Stimulated activated CD4-positive, alpha-beta T cell treated with anti-CD3 and anti-CD28 coated beads, Interleukin-1b, Interleukin-23, amount 100 ng/mL, for 24 hours (primary cell): ENCODE results near the gene NUP88.

Source experiments
- DNase-seq, 4 experiments: peaks; one replicate each; pipeline ENCODE4 v3.0.0-alpha.2; 2020; ENCODE audit warnings: low read depth in 4 of 4, low spot score in 1 of 4

NUP88 gene

DNA sequence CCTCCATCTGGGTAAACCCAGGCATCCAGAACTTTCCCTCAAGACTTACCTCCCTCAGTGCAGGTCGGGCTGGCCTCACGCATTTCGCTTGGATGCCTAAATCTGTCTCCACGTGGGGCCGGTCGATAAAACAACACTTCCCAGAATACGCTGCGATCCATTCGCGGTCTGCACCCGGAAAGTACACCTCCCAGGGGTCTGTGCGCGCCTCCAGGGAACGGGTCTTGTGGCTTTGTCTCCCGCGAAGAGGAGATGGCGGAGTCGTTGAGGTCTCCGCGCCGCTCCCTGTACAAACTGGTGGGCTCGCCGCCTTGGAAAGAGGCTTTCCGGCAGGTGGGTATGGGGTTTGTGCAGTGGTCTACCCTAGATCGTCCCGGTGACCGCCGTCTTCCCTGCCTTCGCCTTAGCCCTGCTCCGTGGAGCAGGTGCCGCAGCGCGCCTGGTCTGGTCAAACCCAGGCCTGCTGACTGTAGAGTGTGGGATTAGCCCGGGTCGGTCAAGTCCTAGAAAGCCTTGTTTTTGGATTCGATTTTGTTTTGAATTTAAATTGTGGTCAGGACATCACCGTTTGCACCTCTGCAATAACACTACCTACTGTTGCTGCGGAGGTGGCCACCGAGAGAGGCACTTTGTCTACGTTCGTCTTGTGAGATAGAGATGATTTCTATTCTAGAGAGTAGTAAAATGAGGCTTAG lies 644 bp upstream of the NUP88 start, which contains the start of gene RPAIN:
Gene RPAIN, plus strand, starts transcription at position 224 of the 695 bp plus-strand sequence. Its CDS starts 29 bp downstream, at position 253.
- peak; percentile 63 to 84 (median 74) for DNase-seq

DNA sequence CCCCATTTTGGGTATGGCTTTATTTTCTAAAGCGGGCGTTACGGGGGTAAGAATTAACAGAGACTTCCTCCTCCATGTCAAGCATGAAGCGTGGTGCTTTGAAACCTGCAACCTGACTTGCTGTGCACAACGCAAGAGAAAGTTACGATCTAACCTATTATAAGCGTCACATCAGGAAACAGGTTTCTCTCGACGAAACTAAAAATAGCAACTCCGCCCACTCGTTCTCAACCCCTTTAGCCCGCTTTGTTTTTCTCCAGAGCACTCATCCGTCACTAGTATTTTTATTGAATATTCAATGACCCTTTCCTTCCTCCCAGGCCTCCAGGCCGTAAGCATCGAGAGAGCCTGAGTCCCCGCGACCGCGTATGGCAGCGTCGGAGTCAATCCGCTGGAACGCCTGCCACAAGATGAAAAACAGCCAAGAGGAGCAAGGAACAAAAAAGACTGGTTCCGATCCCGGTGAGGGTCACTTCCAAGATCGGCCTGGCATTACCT lies 555 bp downstream of the NUP88 start:
- peak; percentile 34 to 53 (median 46) for DNase-seq

DNA sequence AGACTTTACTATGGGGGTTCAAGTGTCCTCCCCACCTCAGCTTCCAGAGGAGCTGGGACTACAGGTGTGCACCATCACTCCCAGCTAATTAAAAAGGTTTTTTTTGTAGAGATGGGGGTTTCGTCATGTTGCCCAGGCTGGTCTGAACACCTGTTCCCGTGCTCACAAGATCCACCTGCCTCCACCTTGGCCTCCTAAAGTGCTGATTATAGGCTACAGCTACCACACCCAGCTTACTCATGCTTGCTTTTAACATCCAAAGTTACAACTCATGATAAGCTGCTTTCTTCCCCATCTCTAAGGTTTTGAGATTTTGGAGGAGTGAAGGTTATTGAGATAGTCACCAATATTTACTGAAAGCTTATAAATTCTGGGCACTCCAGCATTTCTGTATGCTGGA lies 2.6 kb downstream of the NUP88 start:
- no peak for DNase-seq

DNA sequence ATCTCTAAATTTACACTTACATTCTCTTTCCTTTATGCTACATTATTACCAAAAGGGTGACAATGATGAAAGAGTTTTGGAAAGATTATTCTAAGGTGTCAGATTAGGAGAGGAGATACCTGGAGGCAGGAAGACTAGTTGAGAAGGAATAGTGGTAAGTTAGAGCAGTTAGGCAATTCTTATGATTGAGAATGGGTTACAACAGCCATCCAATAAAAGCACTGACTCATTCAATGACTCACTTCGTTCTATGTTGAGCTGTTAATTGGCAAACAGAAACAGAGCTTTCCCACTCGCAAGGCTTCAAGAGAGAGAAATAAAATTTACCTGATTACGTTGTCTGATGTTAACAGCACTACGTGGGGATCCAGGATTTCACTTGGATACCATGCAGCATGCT lies 5.8 kb downstream of the NUP88 start:
- DNase-seq = no peak

DNA sequence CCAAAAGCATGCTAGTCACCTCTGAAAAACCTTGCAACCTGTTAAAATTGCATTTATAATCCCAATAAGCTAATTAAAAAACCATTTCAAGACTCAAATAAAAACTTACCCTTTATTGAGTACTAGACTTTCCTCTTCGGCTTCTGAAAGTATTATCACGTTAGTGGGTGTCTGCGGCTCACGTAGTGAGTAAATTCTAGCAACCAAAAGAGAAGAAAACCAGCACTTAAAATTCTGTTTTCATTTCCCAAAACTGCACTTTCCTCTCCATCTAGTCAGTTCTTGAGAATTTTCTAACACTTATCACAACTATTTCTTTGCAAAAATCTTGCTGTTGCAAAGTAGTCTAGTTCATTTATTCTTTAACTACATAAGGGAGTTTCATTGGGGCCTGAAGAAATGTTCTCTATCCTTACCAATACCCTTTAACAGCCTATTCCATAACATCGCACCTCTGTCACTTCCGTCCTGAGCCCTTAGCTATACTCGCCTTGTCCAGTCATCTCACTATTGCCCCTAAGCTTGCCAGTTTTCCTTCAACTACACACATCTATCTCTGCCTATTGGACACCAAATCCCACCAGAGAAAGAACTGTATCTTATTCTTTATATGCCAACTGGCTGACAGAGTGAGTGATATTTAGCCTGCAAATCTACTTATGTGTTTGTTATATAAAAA lies 8.7 kb downstream of the NUP88 start:
- DNase-seq = no peak

DNA sequence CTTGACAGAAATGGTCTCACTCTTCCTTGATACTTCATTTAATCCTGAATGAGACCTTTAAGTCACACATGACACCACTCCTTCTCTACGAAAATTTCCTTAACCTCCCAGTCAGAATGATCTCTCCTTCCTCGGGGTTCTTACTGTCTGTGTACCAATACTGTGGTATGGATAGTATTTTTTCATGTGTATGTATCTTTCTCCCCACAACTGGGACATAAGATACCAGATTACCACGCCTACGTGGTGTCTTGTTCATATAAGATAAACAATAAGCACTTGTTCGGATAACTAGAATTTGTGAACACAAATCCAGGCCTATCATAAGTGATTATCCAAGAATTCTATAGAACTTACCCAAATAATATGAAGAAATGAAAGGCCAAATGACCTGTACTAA lies 11.3 kb downstream of the NUP88 start:
- no peak for DNase-seq

DNA sequence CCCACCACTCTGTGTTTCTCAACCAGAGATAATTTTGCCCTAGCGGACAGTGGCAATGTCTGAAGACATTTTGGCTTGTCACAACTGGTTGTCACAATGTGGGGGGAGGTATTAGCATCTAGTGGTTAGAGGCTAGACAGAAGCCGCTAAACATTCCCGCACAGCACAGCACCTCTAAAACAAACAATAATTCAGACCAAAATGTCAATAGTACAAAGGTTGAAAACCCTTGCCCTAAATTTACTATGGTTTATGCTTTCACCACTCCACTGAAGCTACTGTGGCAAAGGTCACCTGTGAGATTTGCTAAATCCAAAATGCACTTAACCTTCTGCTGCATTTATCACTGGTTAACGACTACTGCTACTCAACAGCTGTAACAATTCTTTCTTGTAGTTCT lies 14.1 kb downstream of the NUP88 start:
- no peak for DNase-seq

DNA sequence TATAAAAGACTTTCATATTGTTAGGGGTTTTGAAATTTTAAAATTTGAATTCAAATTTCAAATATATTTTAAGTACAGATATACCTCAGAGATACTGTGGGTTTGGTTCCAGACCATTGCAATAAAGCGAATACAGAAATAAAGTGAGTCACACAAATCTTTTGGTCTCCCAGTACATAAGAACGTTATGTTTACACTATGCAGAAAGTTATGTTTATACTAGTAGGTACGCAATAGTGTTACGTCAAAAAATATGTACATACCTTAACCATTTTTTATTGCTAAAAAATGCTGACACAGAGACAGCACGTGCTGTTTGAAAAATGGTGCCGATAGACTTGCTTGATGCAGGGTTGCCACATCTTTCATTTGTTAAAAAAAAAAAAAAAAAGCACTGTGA lies 19.7 kb downstream of the NUP88 start:
- DNase-seq = no peak

DNA sequence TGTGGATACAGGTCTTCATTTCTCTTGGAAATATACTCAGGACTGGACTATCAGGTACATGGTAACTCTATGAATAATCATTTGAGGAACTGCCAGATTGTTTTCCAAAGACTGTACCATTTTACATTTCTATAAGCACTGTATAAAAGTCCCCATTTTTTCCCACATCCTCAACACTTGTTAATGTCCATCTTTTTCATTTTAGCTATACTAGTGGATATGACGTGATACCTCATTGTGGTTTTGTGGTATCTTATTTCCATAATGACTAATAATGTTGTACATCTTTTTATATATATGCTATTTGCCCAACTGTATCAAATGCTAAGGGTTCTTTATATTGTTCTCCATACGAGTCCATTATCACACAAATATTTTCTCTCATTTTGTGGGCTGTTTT lies 22.9 kb downstream of the NUP88 start:
- DNase-seq = no peak

DNA sequence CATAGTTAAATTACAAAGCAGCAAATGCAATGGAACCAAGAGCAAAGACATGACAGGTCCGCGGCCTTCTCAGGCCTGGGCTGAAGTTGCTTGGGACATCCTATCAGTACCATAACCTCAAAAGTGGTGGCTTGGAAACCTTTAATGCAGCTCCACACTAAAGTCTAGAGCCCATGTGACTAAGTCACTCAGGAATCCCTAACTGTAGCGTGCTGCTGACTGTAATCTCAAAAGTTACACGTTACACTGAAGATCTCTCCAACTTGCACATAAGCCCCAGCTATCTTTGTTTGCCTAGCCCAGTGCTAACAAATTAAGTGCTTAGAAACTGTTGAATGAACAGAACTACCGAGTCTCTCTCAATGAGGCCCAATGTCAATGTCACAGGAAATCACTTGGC lies 27.8 kb downstream of the NUP88 start:
- no peak for DNase-seq

DNA sequence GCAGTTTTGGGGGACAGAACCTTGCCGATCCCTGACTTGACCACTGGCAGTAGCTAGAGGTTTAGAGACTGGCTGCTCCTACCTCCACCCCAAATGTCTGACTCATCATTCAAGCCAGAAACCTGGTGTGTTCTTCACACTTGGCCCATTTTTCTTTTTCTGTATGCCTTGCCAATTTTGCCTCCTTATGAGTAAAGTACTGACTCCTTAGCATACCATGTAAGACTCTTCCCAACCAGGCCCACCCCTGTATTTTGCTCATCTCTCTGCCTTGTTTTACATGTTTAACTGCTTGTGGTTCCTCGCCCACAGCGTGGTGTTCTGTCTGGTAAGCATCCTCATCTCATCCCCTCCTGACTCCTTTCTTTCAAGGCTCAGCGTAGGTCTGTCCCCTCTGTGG lies 37.9 kb downstream of the NUP88 start:
- DNase-seq = no peak

DNA sequence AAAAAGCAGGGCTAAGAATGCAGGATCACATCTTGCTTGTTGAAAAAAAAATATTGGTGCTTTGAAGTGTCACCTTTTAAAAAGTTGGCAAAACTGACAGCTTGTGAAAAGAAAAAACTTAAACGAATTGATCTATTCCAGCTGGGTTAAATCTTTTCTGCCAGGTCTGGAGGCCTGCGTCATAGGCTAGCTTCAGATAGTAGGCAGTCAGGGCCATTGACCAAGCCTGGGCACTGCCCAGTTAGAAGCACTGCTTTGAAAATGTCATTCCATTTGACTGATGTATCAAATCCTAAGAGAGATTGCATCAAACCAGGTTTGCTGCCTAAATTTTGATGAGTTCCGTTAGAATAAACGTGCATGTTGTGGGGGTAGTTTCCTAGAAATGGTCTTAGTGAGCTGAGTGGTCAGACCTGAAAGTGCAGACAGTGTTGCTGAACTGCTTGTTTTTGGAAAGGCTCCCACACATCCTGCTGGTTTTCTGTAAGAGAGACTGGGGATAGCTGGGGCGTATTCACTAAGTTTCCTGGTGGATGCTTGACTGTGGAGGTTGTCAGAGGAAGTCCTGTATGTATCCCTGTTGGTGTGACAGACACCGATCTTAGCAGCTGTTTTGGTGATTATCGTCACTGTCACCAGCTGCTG lies 38.8 kb downstream of the NUP88 start:
- no peak for DNase-seq

DNA sequence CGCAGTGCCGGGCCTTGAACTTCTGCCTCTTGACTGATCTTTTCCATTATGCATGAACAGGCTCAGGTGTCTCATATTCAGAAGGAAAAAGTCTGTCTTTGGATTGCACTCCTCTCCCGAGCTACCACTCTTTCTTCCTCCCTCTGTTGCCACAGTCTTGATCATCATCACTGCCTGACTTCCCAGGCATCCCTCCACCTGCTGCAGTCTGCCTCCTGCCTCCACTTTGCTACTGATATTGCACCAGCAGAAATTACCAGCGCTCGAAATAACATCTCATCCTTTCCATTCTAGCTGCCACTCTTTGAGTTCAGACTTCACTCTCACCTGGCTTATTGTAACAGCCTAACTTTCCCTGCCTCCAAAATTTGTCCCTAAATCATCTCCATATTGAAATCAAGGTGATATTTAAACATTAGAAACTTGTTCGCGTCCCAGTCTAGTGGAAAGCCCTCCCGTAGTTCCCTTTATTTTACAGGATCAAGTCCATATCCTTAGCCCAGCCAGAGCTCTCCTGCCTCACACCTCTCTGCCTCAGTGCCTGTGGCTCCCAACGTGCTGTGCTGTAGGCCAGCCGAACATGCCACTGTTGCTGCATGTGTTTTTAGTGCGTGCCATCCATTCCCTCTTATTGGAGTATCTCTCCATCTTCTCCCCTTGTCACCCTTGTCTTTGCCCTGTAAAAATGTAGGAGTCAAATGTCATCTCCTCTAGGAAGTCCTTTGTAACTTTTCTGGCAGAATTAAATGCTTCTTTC lies 39.9 kb downstream of the NUP88 start:
- no peak for DNase-seq

DNA sequence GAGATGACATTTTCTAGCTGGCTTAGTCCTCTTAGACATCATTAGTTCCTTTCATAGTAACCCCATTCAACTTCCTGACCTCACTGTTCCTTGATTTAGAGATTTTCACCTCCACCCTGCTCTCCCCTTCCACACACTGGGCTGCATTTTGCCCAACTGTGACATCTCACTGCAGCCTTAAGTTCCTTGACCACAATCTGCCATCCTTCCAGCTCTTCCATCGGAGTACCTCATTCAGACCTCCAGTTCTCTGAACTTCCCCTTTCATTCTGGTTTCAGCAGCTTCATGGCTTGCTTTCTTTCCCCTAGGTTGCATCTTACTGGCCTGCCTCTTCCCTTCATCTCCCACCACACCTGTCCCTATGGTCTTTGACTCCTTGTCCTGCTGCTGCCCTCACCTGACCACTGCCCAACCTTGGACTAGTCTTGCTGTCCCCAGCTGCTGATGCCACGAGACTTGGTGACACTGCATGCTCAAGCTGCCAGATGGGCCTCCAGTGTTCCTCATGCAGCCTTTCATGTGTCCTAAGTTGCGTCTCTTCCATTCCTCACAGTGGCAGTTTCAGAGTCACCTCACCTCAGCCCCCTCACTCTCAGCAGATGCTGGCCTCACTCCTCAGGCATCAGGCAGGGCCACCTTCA lies 40.8 kb downstream of the NUP88 start:
- DNase-seq = no peak

DNA sequence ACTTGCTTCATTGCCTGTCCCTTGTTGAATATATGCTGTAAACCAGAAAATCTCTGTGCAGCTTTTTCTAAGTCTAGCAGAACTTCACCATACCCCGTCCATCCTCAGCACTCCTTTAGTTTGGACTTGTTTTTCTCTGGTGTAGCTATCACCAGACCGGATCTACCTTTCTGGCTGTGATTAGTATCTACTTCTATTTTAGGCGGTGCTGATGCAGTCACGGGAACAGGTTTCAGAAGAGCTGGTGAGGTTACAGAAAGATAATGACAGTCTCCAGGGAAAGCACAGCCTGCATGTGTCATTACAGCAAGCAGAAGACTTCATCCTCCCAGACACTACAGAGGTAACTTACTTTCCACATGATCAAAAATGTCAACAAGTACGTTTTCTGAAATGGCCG lies 46.4 kb downstream of the NUP88 start:
- DNase-seq = no peak

DNA sequence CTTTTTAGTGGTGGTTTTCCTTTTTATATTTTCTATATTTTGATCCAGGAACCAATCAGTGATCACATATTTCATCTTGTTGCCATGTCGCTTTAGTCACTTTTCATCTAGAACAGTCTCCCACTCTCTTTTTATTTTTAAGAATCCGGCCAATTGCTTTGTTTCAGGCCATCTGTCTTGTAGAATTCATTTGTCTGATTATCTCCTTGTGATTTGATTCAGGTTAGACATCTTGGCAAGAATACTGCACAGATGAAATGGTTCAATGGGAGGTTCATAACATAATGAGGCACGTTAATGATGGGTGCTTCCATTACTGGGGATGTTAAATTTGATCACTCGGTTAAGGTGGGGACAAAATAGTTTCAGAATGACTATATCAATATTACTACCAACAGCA lies 49.1 kb downstream of the NUP88 start:
- no peak for DNase-seq

DNA sequence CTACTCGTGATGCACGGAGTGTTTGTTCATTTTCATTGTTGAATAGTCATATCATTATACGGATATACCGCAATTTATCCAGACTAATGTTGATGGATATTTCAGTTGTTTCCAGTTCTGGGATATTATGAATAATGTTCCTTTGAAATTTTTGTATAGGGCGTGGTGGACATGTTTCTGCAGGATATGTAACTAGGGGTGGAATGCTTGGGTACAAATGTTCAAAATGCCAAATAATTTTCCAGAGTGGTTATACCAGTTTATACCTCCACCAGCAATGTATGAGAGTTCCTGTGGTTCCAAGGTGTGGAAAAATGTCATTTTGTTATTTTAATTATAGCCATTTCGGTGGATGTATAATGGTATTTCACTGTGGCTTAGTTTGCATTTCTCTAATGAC lies 53.6 kb downstream of the NUP88 start:
- DNase-seq = no peak

DNA sequence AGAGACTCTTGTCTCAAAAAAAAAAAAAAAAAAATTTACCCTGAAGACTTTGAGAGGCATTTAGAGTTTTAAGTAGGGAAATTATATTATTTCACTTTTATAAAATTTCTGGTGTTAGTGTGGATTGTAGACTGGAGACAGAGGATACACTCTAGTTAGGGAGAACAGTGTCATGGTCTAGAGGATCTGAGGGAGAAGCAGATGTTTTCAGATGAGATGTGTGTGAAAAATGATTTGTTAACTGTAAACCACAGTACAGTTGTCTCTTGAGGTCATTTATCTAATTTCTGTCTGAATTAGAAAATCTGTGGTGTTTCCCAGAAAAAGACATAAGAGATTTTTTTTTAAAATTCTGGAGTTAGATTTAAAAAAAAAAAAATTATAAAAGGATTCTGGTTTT lies 54.8 kb downstream of the NUP88 start:
- no peak for DNase-seq

DNA sequence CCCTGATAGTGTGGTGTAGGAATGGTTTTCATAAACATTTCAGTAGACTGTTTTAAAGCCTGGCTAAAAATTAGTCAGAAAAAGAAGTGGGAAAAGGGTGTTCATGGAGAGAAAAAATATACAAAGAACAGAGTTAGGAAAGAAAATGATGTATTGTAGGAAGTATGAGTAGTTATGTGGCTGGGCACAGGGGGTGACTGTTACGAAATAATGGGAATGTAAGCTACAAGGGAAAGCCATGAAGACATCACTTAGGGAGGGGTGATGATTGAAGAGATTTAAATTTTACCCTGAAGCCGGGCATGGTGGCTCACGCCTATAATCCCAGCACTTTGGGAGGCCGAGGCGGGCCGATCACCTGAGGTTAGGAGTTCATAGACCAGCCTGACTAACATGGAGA lies 55.3 kb downstream of the NUP88 start:
- DNase-seq = no peak

DNA sequence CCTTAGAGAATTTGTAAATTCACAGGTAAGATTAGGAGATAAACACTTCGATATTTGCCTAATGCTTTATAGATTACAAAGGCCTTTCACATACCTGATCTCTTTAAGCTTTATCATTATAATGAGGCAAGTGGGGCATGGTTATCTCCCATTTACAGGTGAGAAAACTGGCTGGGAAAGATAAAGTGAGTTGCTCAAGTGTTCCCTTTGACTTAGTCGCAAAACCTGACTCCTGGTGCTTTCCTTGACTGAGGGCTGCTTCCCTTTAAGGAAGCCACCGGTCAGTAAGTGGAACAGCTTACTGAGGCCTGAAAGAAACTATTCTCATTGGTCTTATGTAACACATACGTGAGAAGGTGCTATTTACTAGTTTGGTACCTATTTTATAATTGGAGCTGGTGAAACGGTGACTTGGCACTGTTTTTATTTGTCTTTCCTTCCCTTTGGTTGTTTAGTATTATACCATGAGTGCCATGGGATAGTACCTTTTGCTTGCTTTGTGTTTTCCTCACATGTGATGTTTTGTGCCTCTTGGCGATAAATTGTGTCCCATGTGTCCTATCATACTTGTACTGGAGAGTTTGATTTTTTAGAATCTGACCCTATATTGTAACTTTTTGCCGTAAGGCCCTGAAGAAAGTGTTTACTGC lies 57.2 kb downstream of the NUP88 start:
- no peak for DNase-seq

DNA sequence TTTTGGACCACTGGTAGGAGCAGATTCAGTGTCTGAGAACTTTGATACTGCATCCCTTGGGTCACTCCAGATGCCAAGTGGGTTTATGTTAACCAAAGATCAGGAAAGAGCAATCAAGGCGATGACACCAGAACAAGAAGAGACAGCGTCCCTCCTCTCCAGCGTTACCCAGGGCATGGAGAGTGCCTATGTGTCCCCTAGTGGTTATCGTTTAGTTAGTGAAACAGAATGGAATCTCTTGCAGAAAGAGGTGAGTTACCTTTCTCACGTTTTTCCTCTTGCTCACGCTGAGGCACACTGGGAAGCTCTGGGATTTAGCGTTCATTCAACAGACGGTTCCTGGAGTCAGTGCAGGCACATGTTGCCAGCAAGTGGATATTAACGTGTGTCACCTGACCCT lies 58.0 kb downstream of the NUP88 start:
- DNase-seq = no peak
